HG03565 (cell line): ENCODE measurements around the gene DPP6.

Source experiments
- ATAC-seq: cut with Tn5 transposase; IDR thresholded peaks from one replicate; pipeline ENCODE4 v1.9.1; 2021; ENCODE audit warnings: mild to moderate bottlenecking, moderate library complexity; ENCODE audit not compliant: unreplicated experiment

Gene DPP6

DNA sequence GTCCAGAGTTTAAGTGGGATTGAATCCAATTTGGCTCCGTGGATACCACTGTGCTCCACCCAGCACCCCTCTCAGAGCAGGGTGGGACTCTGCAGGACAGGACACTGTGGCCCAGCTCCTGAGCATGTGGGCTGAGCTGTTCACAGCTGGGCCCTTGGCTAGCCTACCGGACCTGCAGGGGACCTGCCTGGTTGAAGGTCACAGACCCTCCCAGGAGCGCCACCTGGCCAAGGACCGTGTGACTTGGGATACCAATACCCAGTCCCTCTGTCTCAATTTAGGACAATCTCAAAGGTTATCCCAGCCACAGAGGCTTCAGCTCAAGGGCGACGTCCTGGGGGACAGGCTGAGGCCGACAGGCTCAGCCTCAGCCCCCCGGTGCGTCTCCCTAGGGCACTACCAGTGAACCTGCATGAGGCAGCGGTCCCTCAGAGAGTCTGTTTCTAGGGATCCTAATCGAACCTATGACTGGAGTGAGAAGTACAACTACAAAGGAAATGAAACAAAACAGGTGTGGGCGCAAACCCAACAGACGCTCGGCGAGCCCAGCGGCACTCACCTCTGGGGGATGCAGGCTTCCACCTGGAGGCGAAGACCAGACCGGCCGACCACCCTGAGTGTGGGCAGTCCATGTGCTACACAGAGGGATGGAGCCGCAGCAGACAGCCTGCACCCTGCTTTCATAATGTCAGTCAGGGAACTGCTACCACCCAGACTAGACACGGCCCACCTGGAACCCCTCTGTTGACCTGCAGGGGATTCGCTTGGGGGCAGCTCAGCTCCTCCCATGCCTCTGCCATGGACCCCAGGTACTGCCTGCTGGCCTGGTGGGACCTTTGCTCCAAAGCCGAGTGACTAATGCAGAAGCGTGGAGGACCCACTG, 847.0 kb downstream of the DPP6 start:
- ATAC-seq: no peak

DNA sequence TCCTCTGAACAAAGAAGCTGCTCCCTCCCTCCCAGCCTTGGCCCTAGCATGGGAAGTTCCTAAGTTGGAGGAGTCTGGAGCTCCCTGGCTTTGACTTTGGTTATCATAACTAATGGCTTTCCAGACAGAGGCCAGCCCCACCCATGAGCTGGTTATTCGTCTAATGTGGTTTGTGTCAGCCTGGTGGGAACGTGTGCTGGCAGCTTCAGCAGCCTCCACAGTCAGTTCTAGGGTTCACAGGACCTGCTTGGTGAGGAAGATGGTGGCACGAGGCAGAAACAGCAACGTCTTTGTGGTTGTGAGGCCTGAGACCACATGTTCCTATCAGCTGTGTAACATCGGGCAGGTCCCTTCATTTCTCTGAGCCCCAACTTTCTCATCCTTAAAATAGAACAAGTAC, 847.7 kb downstream of the DPP6 start:
- no peak for ATAC-seq

DNA sequence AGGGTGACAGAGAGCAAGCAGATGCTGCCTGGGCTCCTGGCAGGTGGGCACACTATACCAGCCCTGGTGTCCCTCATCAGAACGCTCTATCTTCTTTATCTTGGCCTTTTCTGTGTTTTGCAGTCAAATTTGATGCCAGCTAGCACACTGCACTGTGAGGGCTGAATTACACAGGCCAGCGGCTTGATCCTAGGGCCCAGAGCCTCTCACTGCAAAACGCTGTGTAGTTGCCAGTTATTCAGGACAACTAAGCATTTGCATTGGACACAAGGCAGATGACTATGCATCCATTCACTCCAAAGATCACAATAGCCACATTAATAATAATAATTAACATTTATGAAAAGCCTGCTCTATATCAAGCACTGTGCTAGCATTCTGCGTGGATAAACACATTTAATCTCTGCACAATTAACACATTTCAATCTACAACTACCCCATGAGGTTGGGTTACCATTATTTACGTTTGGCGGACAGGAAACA, 850.4 kb downstream of the DPP6 start:
- ATAC-seq: no peak

DNA sequence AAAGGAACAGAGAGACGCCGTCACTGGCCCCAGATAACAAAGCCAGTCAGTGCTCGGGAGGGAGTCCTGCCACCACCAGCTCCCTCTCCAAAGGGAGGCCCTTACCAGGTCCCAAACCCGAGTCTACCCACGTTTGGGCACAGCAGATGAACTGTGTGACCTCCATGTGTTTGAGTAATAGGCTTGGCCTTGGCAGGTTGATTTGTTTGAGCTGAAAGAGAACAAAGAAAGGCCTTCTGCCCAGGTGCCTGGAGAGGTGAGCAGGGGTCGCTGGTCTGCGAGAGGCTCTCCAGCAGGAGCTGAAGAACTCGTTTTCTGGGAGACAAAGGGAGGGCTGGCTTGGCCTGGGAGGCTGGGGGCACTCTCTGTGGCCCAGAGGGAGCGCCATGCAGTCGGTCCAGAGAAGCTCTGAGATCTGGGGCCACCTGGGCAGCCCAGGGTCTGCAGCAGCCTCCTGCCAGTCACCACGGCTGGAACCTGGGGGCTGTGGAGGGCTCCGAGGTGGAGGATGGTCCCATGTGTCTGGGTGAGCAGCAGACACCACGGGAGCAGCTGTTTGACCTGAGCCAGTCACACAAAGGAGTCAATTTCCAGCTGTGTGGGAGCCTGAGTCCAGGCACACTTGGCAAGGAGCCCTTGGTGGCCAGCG, 851.0 kb downstream of the DPP6 start:
- no peak for ATAC-seq

DNA sequence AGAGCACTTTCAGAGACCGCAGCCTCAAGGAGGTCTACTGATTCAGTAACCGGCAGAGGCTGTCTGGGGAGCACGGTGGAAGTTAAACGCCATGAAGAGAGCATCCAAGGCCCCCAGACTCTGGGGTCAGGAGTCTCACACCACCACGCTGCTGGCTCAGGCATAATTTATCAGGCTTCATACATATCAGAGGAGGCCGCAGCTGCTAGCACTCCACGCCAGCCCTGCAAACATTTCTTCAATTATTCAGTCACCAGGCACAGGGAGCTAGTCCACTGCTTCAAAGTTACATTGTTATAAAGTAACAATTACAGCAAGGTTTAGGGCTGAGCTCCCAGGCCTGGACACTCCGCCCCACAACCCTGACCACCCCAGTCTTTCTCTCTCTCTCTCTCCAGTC, 852.9 kb downstream of the DPP6 start:
- ATAC-seq: no peak

DNA sequence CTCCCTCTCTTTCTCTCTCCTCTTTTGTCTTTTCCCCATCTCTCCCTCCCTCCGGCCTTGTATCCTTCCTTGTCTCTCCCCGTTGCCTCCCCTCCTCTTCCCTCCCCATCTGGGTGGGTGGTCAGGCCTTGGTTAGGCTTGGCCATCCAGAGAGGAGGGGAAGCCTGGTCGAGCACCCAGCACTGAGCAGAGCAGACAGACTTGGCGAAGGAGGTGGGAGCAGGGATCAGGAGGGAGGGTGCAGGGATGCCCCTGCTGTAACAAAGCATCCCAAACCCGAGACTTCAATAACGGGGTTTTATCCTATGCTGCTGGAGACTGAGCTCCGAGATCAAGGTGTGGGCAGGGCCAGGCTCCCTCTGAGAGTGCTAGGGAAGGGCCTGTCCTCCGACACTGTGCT, 853.4 kb downstream of the DPP6 start:
- ATAC-seq: no peak

DNA sequence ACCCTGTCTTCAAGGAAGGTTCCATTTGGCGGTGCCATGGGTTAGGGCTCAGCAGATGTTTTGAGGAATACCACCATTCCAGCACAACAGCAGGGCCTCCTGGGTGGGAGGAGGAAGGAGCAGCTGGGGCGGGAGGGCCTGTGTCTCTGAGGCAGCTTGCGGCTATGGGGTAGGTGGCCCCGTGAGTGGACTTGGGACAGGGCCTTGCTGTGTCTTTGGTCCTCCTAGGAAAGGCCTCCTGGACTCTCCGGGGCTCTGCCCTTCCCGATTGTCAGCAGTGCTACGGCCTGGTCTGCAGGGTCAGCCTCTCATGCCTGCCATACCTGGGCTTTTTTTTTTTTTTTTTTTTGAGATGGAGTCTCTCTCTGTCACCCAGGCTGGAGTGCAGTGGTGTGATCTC, 854.0 kb downstream of the DPP6 start:
- no peak for ATAC-seq

DNA sequence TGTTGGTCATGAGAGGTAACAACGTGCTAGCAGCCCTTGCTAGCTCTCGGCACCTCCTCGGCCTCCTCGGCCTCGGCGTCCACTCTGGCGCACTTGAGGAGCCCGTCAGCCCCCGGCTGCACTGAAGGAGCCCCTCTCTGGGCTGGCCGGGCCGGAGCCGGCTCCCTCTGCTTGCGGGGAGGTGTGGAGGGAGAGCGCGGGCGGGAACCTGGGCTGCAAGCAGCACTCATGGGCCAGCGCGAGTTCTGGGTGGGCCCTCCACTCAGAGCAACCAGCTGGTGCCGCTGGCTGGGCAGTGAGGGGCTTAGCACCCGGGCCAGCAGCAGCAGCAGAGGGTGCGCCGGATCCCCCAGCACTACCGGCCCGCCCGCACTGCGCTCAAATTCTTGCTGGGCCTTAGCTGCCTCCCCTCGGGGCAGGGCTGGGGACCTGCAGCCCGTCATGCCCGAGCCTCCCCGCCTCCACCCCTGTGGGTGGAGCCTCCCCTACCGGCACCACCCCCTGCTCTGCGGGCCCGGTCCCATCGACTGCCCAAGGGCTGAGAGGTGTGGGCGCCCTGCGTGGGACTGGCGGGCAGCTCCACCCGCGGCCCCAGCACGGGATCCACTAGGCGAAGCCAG, 854.6 kb downstream of the DPP6 start:
- no peak for ATAC-seq

DNA sequence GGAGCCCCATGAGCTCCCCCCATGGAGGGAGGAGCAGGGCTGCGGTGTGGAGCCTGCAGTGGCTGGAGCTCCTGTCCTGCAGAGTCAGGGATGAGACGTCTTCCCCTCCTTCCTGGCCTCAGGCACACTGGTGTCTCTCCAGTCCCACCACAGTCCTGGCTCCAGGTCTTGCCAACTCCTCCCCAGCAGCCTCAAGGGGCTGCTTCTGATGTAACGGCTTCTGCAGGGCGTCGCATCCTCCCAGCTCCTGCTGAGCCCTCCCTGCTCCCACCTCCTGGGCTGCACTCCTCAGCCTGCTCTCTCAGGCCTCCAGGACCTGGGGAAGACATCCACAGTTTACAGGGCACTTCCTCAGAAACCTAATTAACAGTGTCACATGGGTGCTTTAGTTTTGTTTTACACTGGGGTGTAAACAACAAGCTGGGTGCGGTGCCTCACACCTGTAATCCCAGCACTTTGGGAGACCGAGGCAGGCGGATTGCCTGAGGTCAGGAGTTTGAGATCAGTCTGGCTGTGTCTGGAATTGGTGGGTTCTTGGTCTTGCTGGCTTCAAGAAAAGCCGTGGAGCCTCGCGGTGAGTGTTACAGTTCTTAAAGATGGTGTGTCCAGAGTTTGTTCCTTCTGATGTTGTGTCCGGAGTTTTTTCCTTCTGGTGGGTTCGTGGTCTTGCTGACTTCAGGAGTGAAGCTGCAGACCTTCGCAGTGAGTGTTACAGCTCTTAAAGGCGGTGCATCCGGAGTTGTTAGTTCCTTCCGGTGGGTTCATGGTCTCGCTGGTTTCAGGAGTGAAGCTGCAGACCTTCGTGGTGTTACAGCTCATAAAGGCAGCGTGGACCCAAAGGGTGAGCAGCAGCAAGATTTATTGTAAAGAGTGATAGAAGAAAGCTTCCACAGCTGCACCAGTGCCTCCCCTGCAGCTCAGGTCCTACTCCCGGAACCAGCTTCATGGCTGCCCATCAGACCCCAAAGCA, 855.7 kb downstream of the DPP6 start:
- no peak for ATAC-seq

DNA sequence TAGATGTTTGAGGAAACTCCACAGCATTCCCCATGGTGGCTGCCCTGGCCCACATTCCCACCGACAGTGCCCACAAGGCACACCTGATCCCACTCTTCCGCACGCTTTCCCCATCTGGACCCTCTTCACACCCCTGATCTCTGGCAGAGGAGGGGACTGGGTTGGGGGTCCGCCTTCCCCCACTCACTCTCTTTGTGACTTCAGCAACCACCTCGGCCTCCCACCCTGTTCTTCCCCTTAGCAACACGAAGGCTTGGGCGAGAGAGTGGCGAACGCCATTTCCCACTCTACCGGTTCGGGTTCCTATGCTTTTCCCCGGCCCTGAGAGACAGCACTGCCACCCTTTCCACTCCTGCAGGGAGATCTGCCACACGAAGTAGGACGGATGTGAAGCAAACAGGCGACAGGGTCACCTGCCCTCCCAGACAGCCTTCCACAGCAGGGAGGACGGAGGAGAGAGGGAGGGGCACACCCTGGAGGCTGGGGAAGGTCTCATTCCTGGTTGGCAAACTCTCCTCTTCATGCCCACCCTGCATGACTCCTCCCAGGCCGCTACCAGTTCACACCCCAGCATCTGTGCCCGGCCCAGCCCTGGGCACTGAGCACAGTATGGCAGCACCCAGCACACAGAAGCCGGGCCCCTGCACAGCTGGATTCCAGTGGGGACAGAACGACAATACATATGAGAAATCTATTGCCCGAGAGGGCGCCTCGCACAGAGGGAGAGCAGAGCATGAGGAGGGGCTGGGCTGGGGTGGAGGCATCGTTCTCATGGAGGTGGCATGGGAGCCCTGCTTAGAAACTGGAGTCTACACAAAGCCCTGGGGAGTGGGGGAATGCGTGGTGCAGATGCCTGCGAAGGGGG, 857.3 kb downstream of the DPP6 start:
- no peak for ATAC-seq

DNA sequence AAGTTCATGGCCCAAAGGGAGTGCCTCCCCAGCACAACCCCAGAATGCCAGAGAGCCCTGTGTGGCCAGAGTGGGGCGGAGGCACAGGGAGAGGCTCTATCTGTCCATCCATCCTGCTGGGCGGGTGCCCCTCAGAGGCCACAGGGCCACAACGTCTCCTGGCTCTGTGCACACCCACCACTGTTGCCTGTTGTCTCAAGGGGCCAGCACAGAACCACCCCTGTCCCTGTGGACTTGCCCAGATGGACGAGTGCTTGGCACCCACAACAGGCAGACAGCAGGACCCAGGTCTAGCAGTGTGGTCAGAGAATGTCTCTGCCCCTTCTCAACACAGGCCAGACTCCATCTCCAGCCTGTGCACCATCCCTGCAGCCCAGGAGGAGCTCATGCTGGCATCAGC, 857.9 kb downstream of the DPP6 start:
- no peak for ATAC-seq

DNA sequence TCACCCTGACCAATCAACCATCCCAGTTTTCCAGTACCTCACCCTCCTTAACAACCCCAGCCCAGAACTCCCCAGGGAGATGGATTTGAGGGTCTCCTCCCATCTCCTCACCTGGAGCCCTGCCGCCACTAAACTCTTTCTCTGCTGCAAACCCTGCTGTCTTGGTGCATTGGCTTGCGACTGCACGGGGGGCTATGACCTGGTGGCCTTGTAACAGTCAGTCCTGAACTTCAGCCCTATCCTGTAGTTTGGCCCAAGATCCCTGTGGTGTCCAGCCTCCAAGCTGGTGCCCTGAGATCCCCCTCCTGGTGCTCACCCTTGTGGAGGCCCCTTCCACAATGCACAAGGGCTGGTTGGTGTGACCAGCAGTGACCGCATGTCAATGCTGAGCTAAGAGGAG, 858.8 kb downstream of the DPP6 start:
- no peak for ATAC-seq

DNA sequence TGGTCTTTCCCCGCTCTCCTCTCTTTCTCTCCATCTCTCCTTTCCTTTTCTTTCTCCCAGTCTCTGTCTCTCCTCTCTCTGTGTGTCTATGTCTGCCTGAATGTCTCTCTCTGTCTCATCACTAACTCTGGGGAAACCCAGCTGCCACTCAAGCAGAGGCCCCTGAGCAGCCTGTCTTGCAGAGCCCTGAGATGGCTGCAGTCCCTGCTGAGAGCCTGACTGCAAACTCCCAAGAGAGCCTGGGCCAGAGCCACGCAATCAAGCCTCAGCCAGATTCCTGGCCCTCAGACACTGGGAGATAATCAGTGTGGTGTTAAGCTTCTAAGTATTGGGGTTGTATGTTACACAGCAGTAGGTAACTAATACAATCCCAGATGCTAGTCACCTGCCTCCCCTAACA, 859.2 kb downstream of the DPP6 start:
- ATAC-seq: no peak

DNA sequence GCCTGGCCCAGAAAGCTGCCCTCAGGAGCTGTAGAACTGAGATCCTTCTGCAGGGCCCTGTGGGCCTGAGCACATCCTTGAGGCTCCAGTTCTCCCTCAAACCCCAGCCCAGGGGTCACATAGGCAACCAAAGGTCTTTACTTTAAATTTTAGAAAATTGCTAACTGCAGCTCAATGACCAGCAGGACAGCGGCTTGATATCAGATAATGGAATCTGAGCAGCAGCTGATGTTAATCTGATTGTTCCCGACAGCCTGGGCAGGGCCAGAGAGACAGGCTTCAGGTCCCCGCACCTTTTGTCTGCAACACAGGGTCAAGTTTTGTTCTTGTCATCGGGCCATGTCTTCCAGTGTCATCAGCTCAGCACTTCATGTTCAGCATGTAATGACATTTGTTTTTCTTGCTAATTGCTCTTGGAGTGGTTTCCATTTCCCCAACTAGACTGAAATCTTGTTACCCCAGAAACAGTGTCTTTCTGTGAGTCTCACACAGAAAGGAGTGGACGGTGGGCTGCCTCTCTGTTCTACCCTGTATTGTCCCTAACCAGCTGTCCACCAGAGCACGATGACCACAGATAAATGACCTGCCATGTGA, 859.8 kb downstream of the DPP6 start:
- ATAC-seq: no peak

DNA sequence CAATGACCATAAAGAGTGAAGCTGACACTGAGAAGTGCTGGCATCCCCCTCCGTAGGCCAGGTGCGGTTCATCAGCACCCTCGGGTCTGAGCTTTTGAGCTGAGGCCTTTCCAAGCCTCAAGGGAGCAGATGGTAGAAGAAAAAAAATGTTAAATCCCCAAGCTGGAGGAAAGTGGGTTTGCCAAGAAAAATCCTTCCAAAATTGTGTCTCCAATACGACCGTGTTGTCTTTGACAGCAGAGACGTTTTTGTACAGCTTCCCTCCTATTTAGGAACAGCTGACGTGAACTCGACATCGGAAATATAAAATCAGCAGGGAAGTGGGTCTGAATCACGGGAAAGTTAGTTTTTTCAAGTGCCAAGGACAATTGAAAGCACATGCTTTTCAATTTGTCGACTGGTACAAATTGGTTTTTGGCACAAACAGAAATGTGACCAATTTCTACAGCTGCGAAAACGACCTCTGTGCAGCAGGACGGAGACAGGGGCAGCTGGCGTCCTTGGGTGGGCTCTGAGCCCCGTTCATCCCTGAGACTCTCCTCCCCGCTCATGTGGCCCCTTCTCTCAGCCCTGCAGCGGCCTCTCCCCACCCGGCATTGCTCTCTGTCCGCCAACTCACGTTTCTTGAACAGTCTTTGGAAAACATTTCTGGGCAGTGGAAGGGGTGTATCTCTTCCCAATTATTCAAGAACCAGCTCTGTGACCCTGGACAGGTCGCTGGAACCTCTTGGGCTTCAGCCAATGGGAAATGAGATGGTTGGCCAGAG, 860.9 kb downstream of the DPP6 start:
- ATAC-seq: no peak

DNA sequence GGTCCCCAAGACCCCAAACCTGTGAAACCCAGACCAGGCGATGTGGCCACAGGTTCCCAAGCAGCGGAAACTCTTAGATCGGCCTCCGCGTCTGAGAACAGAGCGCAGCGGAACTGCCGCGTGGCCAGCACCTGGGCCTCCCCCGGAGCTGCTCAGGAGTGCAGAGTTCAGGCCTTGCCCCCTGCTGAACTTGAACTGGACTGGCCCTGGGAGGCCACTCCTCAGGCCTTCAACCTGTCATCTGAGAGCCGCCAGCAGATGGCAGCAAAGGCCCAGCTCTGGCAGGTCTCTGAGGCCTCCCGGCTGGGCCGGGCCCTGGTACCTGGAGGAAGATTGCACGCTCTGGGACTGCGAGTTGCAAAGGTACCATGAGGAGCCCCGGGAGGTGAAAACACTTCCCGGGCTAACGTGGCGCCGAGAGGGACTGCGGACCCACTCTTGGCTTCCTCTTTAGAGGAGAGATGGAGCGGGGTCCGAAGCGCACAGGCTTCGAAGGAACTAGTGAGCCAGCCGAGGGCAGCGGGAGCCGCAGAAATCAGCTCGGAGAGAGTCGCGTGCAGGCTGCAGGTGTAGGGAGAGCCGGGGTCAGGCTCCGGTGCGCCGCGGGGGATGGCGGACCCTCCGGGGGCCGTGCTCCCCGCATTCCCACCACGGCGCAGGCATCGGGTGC, 861.6 kb downstream of the DPP6 start:
- ATAC-seq: peak; percentile 97

DNA sequence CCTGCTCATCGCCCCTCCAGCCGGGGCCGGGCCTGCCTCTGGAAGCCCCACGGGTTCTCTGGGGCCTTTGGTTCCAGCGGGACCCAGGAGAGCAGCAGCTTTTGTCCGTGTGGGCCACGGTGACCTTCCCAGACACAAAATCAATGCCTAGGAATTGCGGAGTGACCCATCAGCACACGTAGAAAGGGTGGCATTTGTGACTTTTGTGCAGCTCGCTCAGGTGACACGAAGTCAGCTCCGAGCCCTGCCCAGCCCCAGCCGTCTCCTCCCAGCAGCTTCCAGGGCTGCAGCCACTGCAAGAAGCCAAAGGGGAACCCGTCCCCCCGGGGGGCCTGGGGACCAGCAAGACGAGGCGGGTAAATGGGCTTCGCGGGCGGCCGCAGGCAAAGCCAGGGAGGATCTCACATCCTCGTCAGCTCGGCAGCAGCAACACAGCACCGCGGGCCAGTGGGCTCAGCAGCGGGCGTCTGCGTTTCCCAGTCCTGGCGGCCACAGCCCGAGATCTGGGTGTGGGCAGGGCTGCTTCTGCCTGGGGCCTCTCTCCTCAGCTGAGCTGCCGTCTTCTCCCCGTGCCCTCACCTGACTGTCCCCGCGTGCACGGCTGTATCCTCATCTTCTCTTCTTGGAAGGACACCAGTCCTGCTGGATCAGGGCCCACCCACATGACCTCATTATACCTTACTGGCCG, 862.3 kb downstream of the DPP6 start:
- ATAC-seq: no peak

DNA sequence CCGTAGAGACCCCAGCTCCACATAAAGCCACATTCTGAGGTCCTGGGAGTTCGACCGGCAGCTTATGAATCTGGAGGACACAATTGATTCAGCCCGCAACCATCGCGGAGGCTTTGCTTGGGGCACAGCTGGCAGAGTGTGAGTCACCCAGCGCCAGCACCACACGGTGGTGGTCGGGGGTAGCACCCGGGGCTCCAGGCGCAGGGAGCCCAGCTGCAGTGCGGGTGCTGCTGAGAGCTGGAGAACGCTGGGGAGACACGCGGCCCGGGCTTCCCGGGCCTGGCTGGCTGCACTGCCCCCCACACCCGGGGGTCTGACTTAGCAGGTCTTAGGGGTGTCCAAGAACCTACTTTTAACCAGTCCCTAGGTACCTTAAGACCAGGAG, 862.8 kb downstream of the DPP6 start:
- ATAC-seq: no peak
